H9 (cell line): ENCODE measurements around the gene TTC7B. TPM values are rescaled to one million over a fixed set of nuclear protein-coding genes. Genes with fewer than 3 reads are reported as not detected.

Source experiments
- DNase-seq: peaks from one replicate; pipeline ENCODE4 v3.0.0-alpha.2; 2017
- H2AFZ ChIP-seq: one replicate; pipeline ENCODE4 v1.6.1; 2013; ENCODE audit warnings: mild to moderate bottlenecking, low read length, control low read depth, moderate library complexity
- H2AK5ac ChIP-seq: 2 replicates; pipeline ENCODE4 v1.6.1; 2013; ENCODE audit warnings: low read length, control low read depth, mixed read lengths; ENCODE audit not compliant: insufficient read length
- H2BK120ac ChIP-seq: one replicate; pipeline ENCODE4 v1.6.1; 2013; ENCODE audit warnings: low read depth, mild to moderate bottlenecking, low read length, control low read depth, inconsistent platforms; ENCODE audit not compliant: poor library complexity, severe bottlenecking
- H2BK12ac ChIP-seq: 2 replicates; pipeline ENCODE4 v1.6.1; 2013; ENCODE audit warnings: low read length, control low read depth, mixed read lengths, low read depth; ENCODE audit not compliant: insufficient read length
- H2BK15ac ChIP-seq: 2 replicates; pipeline ENCODE4 v1.6.1; 2013; ENCODE audit warnings: low read depth, low read length, control low read depth
- H2BK20ac ChIP-seq: one replicate; pipeline ENCODE4 v1.6.1; 2013; ENCODE audit warnings: low read depth, mild to moderate bottlenecking, low read length, control low read depth, inconsistent platforms; ENCODE audit not compliant: poor library complexity, severe bottlenecking
- H2BK5ac ChIP-seq: 2 replicates; pipeline ENCODE4 v1.6.1; 2013; ENCODE audit warnings: low read length, control low read depth, mixed read lengths; ENCODE audit not compliant: insufficient read length
- H3K14ac ChIP-seq: 2 replicates; pipeline ENCODE4 v1.6.1; 2013; ENCODE audit warnings: low read length, control low read depth; ENCODE audit not compliant: insufficient read depth
- H3K18ac ChIP-seq: 2 replicates; pipeline ENCODE4 v1.6.1; 2013; ENCODE audit warnings: low read depth, mild to moderate bottlenecking, mixed read lengths, low read length, control low read depth; ENCODE audit not compliant: insufficient read length
- H3K23ac ChIP-seq: 2 replicates; pipeline ENCODE4 v1.6.1; 2013; ENCODE audit warnings: low read length, control low read depth, mixed read lengths, low read depth; ENCODE audit not compliant: insufficient read length
- H3K23me2 ChIP-seq: 2 replicates; pipeline ENCODE4 v1.6.1; 2013; ENCODE audit warnings: low read depth, mild to moderate bottlenecking, mixed read lengths, low read length, control low read depth; ENCODE audit not compliant: insufficient read length, poor library complexity, severe bottlenecking
- H3K27ac ChIP-seq: 2 replicates; pipeline ENCODE4 v1.5.1; 2013; ENCODE audit warnings: low read length, control low read depth, mixed read lengths, low read depth; ENCODE audit not compliant: insufficient read length
- H3K27me3 ChIP-seq: 2 replicates; pipeline ENCODE4 v1.6.1; 2013; ENCODE audit warnings: low read length, control low read depth, inconsistent platforms; ENCODE audit not compliant: insufficient read depth
- H3K4ac ChIP-seq: 2 replicates; pipeline ENCODE4 v1.6.1; 2013; ENCODE audit warnings: low read depth, mild to moderate bottlenecking, control low read depth, inconsistent platforms, low read length, moderate library complexity
- H3K4me1 ChIP-seq: 2 replicates; pipeline ENCODE4 v1.6.1; 2013; ENCODE audit warnings: low read length, control low read depth, inconsistent platforms; ENCODE audit not compliant: insufficient read depth
- H3K4me2 ChIP-seq: 2 replicates; pipeline ENCODE4 v1.6.1; 2013; ENCODE audit warnings: low read length, control low read depth, mixed read lengths; ENCODE audit not compliant: insufficient read length, insufficient read depth
- H3K56ac ChIP-seq: 2 replicates; pipeline ENCODE4 v1.6.1; 2013; ENCODE audit warnings: low read depth, mild to moderate bottlenecking, mixed read lengths, low read length, control low read depth; ENCODE audit not compliant: insufficient read length
- H3K79me1 ChIP-seq: 2 replicates; pipeline ENCODE4 v1.6.1; 2013; ENCODE audit warnings: low read depth, mild to moderate bottlenecking, moderate library complexity, low read length, control low read depth, inconsistent platforms; ENCODE audit not compliant: insufficient read depth, poor library complexity, severe bottlenecking
- H3K79me2 ChIP-seq: 2 replicates; pipeline ENCODE4 v1.6.1; 2013; ENCODE audit warnings: low read length, control low read depth, inconsistent platforms; ENCODE audit not compliant: insufficient read depth
- H3K9ac ChIP-seq: 2 replicates; pipeline ENCODE4 v1.6.1; 2013; ENCODE audit warnings: low read length, control low read depth, mixed read lengths; ENCODE audit not compliant: insufficient read length; ENCODE audit errors: extremely low read depth
- H3K9me3 ChIP-seq: one replicate; pipeline ENCODE4 v1.6.1; 2013; ENCODE audit warnings: low read depth, low read length, inconsistent platforms; ENCODE audit not compliant: control insufficient read depth
- H3T11ph ChIP-seq: one replicate; pipeline ENCODE4 v1.6.1; 2013; ENCODE audit warnings: mild to moderate bottlenecking, low read length, control low read depth, inconsistent platforms
- H4K20me1 ChIP-seq: one replicate; pipeline ENCODE4 v1.6.1; 2013; ENCODE audit not compliant: control insufficient read depth, insufficient read length, insufficient read depth
- H4K5ac ChIP-seq: 2 replicates; pipeline ENCODE4 v1.6.1; 2013; ENCODE audit warnings: low read depth, mild to moderate bottlenecking, mixed read lengths, low read length, control low read depth; ENCODE audit not compliant: insufficient read length
- H4K8ac ChIP-seq: replicated peaks from 2 replicates; pipeline ENCODE4 v1.6.1; 2013; ENCODE audit warnings: low read length, control low read depth, mixed read lengths, low read depth; ENCODE audit not compliant: insufficient read length
- H4K91ac ChIP-seq: 2 replicates; pipeline ENCODE4 v1.6.1; 2013; ENCODE audit warnings: low read depth, mild to moderate bottlenecking, moderate library complexity, mixed read lengths, low read length, control low read depth; ENCODE audit not compliant: insufficient read length
- H3K27ac Mint-ChIP-seq, 3 experiments: 2 replicates in 2 of 3; 3 replicates in 1 of 3; pipeline ENCODE4 v1.8.0; 2020 to 2021; ENCODE audit warnings: mixed read lengths in 3 of 3, mild to moderate bottlenecking in 1 of 3, moderate library complexity in 1 of 3
- H3K27me3 Mint-ChIP-seq: 2 replicates; pipeline ENCODE4 v1.8.0; 2021; ENCODE audit warnings: low read depth, mild to moderate bottlenecking, moderate library complexity, mixed read lengths
- H3K36me3 Mint-ChIP-seq, 3 experiments: 2 replicates in 2 of 3; 3 replicates in 1 of 3; pipeline ENCODE4 v1.8.0; 2020 to 2021; ENCODE audit warnings: low read depth in 3 of 3, mixed read lengths in 3 of 3; ENCODE audit not compliant: insufficient read depth in 1 of 3
- H3K4me1 Mint-ChIP-seq, 2 experiments: 2 replicates each; pipeline ENCODE4 v1.8.0; 2020; ENCODE audit warnings: mixed read lengths in 2 of 2
- H3K4me3 Mint-ChIP-seq, 2 experiments: 2 replicates in 1 of 2; 3 replicates in 1 of 2; pipeline ENCODE4 v1.8.0; 2020 to 2021; ENCODE audit warnings: mild to moderate bottlenecking in 2 of 2, mixed read lengths in 2 of 2, moderate library complexity in 1 of 2
- H3K9me3 Mint-ChIP-seq, 2 experiments: 2 replicates in 1 of 2; 3 replicates in 1 of 2; pipeline ENCODE4 v1.8.0; 2020; ENCODE audit warnings: mild to moderate bottlenecking in 2 of 2, mixed read lengths in 2 of 2, moderate library complexity in 1 of 2
- CTCF ChIP-seq: fragments of 200-600 bp; sonication (generic); conservative IDR thresholded peaks from 3 replicates; pipeline ENCODE4 v1.8.0; 2021; ENCODE audit warnings: antibody characterized with exemption, mild to moderate bottlenecking
- WGBS: extraction: QIAGEN DNeasy Blood & Tissue Kit; methylation state at CpG from one replicate; pipeline ENCODE4 v1.1.7; 2013; ENCODE audit warnings: missing lambda C conversion rate, low lambda C conversion rate, mixed read lengths; ENCODE audit not compliant: insufficient read length; ENCODE audit errors: extremely low coverage; 5-methylcytosine and 5-hydroxymethylcytosine counted together
- total RNA-seq: library from RNA; stranded (reverse); gene quantifications from 2 replicates; pipeline ENCODE4 v1.2.1, GENCODE V29; 2021

TTC7B gene
- total RNA-seq, 1 experiment from 2014 or later = 33.7 TPM

DNA sequence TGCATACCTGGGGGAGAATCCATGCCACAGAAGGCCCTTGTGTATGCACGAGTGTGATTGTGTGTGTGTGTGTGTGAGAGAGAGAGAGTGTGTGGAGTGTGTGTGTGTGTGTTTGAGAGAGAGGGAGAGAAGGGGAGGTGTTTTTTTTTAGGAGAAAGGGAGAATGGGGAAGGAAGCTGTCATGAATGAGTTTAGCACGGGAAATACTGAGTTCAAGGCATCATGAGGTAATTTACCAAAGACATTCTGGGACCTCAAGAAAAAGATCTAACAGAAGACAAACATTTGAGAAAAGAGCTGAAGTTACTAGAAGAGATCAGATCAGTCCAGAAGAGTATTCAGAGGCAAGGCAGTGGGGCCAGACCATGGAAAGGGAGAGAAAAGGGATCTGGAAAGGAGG, 157.1 kb downstream of the TTC7B start:
- no peaks in the 10 kb centered on the region for H3K9me3 ChIP-seq
- WGBS = no CpG with 5 or more reads among the region's 2 CpGs

More for the DNA sequence above, 157.1 kb downstream of the TTC7B start:
- Mint-ChIP-seq H3K4me1 (peaks cover 33 to 34% of the 10 kb centered on the region in 2 experiments), H3K36me3 (peaks cover 0 to 3% (median 0%) of the 10 kb centered on the region in 3 experiments; a peak in 2 of 7 replicates), H3K4me3 (no peak overlapping the region), H3K27ac (peak overlapping the region in 1 of 3 experiments; percentile 15; a peak in 2 of 7 replicates), H3K27me3 (no peaks in the 10 kb centered on the region), H3K9me3 (no peaks in the 10 kb centered on the region)
- Histone ChIP-seq H4K20me1 (no peaks in the 10 kb centered on the region), H2BK20ac (no peak overlapping the region), H3K23me2 (no peaks in the 10 kb centered on the region), H2BK15ac (no peak overlapping the region), H3K4me1 (no peaks in the 10 kb centered on the region; the same call in 1 of the 2 replicates), H3K18ac (no peak overlapping the region), H3K27me3 (no peaks in the 10 kb centered on the region), H3K27ac (no peak overlapping the region), H4K91ac (no peak overlapping the region), H3K79me1 (no peaks in the 10 kb centered on the region), H2BK12ac (no peak overlapping the region), H3K4me2 (no peak overlapping the region), H4K8ac (no peak overlapping the region), H3K14ac (no peak overlapping the region), H4K5ac (no peak overlapping the region), H3T11ph (no peak overlapping the region), H3K9ac (no peak overlapping the region), H2BK120ac (no peak overlapping the region), H2AK5ac (no peak overlapping the region), H2BK5ac (no peak overlapping the region), H3K4ac (no peak overlapping the region), H2AFZ (no peak overlapping the region), H3K79me2 (no peaks in the 10 kb centered on the region), H3K23ac (no peak overlapping the region), H3K56ac (no peak overlapping the region)
- no peak for DNase-seq
- TF ChIP-seq CTCF = no peak
